Gastrocnemius medialis (tissue), 4 donors: ENCODE measurements around the gene KCNH3. TPM values are rescaled to one million over a fixed set of nuclear protein-coding genes. Genes with fewer than 3 reads are reported as not detected.

Experiments used
- ATAC-seq, 2 donors: fragments of 150-250 bp; one replicate each; pipeline ENCODE4 v1.9.1; 2016
- DNase-seq, 2 donors: peaks; one replicate each; pipeline ENCODE4 v3.0.0-alpha.2; 2019
- H3K27ac ChIP-seq, 4 donors: fragments of 200-600 bp; sonication (generic); 1 replicate in 1 of 4; 2 replicates in 3 of 4; pipeline ENCODE4 v1.5.1; 2016 to 2018; ENCODE audit warnings: mild to moderate bottlenecking in 2 of 4, moderate library complexity in 1 of 4
- H3K27me3 ChIP-seq, 3 donors: fragments of 200-600 bp; sonication (generic) in 2 of 3; 1 replicate in 1 of 3; 2 replicates in 2 of 3; pipeline versions ENCODE4 v1.5.1 to v1.6.0; 2016 to 2019; ENCODE audit warnings: mild to moderate bottlenecking in 1 of 3, moderate library complexity in 1 of 3
- H3K36me3 ChIP-seq, 2 donors: fragments of 200-600 bp; sonication (generic) in 1 of 2; one replicate each; pipeline ENCODE4 v1.5.1; 2017 to 2018
- H3K4me1 ChIP-seq, 2 donors: fragments of 200-600 bp; sonication (generic) in 1 of 2; one replicate each; pipeline ENCODE4 v1.5.1; 2016 to 2017; ENCODE audit warnings: mild to moderate bottlenecking in 2 of 2
- H3K4me3 ChIP-seq, 4 donors: fragments of 200-600 bp; sonication (generic) in 3 of 4; 1 replicate in 1 of 4; 2 replicates in 3 of 4; pipeline ENCODE4 v1.5.1; 2016 to 2019; ENCODE audit warnings: mild to moderate bottlenecking in 2 of 4
- H3K9me3 ChIP-seq, 3 donors: fragments of 200-600 bp; sonication (generic) in 2 of 3; 1 replicate in 1 of 3; 2 replicates in 2 of 3; pipeline ENCODE4 v1.5.1; 2016 to 2019
- CTCF ChIP-seq, 5 experiments: fragments of 450-650 bp in 3 of 5; fragments of 200-600 bp in 2 of 5; sonication (generic) in 2 of 5; IDR thresholded peaks in 4 of 5; conservative IDR thresholded peaks in 1 of 5; 1 replicate in 4 of 5; 2 replicates in 1 of 5; pipeline ENCODE4 v1.5.1; 2016 to 2019; ENCODE audit warnings: antibody characterized with exemption in 5 of 5, mild to moderate bottlenecking in 3 of 5, moderate library complexity in 3 of 5
- POLR2A ChIP-seq, 2 donors: fragments of 450-650 bp; IDR thresholded peaks; one replicate each; pipeline ENCODE4 v1.6.1; 2017; ENCODE audit warnings: antibody characterized with exemption in 2 of 2, mild to moderate bottlenecking in 2 of 2, moderate library complexity in 2 of 2
- in situ Hi-C, 4 donors: fragments of 200-750 bp; cut with MboI; loops; one replicate each; pipeline versions ENCODE4 v1.15.0 to v1.8.0; 2017; ENCODE audit warnings: low sequenced_read_pairs in 4 of 4
- intact Hi-C: fragments of 100-400 bp; cut with DNase I; formaldehyde crosslinking; loops from one replicate; pipeline ENCODE4 v1.15.1; 2023; ENCODE audit warnings: low total_unique reads
- total RNA-seq, 4 donors: library from RNA; depleted of rRNA; stranded (reverse); fragments of >200 nt; gene quantifications; one replicate each; pipeline versions ENCODE4 v1.1.0 to v1.2.3, GENCODE V29; 2016

Gene KCNH3
- total RNA-seq, 4 donors from 2014 or later, result not detected

DNA sequence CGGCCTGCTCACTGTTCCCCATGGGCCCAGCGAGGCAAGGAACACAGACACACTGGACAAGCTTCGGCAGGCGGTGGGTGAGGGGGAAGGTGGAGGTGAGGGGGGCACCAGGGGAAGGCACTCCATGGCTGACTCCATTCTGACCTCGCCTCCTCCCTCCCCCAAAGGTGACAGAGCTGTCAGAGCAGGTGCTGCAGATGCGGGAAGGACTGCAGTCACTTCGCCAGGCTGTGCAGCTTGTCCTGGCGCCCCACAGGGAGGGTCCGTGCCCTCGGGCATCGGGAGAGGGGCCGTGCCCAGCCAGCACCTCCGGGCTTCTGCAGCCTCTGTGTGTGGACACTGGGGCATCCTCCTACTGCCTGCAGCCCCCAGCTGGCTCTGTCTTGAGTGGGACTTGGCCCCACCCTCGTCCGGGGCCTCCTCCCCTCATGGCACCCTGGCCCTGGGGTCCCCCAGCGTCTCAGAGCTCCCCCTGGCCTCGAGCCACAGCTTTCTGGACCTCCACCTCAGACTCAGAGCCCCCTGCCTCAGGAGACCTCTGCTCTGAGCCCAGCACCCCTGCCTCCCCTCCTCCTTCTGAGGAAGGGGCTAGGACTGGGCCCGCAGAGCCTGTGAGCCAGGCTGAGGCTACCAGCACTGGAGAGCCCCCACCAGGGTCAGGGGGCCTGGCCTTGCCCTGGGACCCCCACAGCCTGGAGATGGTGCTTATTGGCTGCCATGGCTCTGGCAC lies 18.5 kb downstream of the KCNH3 start:
- peaks cover 0 to 63% of the 10 kb centered on the region in 2 donors for H3K36me3 ChIP-seq
- no peaks in the 10 kb centered on the region for H3K9me3 ChIP-seq
- intact Hi-C loops (no loop called here), in situ Hi-C loops (no loop called here)
- TF ChIP-seq CTCF (IDR thresholded peaks at IDR 0.05 in 4 of 5, conservative IDR thresholded peaks at IDR 0.05 in 1 of 5) (no peak), POLR2A (IDR thresholded peaks at IDR 0.05) (no peak)
- H3K27me3 ChIP-seq, result no peaks in the 10 kb centered on the region
- ATAC-seq, result no peak
- no peak for DNase-seq
- H3K4me3 ChIP-seq, result no peak overlapping the region
- no peak overlapping the region for H3K27ac ChIP-seq
- H3K4me1 ChIP-seq, result peaks cover 3 to 5% of the 10 kb centered on the region in 2 donors

GRCh38 chr12:49557917-49558215 lies 19.0 kb downstream of the KCNH3 start:
- intact Hi-C loops (no loop called here), in situ Hi-C loops (no loop called here)
- Histone ChIP-seq H3K9me3 (no peaks in the 10 kb centered on the region), H3K4me1 (no peaks in the 10 kb centered on the region), H3K36me3 (peaks cover 0 to 68% of the 10 kb centered on the region in 2 donors), H3K4me3 (no peak overlapping the region), H3K27me3 (no peaks in the 10 kb centered on the region), H3K27ac (no peak overlapping the region)
- no peak for TF ChIP-seq CTCF (IDR thresholded peaks at IDR 0.05 in 4 of 5, conservative IDR thresholded peaks at IDR 0.05 in 1 of 5)
- no peak for TF ChIP-seq POLR2A (IDR thresholded peaks at IDR 0.05)
- DNase-seq, result no peak
- ATAC-seq, result no peak

DNA sequence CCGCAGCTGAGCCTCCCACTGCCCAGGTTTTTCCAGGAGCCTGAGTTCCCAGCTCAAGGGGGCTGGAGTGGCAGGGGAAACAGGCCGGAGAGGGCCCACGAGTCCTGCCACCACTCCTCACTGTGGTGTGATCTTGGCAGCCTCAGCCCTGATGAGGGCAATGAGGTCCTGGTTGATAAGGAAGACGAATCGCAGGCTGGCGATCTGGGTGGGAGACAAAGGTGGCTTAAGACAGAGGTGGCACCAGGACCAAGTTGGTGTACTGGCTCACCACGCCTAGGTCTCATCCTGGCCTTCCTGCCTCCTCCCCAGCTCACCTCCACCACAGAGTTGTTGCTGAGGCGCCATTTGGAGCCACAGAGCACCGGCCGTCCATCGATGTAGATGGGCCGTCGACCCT lies 19.7 kb downstream of the KCNH3 start:
- Histone ChIP-seq H3K9me3 (no peaks in the 10 kb centered on the region), H3K36me3 (peaks cover 0 to 75% of the 10 kb centered on the region in 2 donors), H3K27me3 (no peaks in the 10 kb centered on the region), H3K4me3 (no peak overlapping the region), H3K4me1 (peaks cover 0 to 4% of the 10 kb centered on the region in 2 donors), H3K27ac (no peak overlapping the region)
- intact Hi-C loops (no loop called here), in situ Hi-C loops (no loop called here)
- ATAC-seq (no peak), DNase-seq (no peak)
- TF ChIP-seq CTCF (IDR thresholded peaks at IDR 0.05 in 4 of 5, conservative IDR thresholded peaks at IDR 0.05 in 1 of 5) (no peak), POLR2A (IDR thresholded peaks at IDR 0.05) (no peak)

- DNase-seq (no peak), ATAC-seq (no peak)
- Histone ChIP-seq H3K36me3 (peaks cover 0 to 81% of the 10 kb centered on the region in 2 donors), H3K4me1 (peaks cover 5 to 10% of the 10 kb centered on the region in 2 donors), H3K27ac (no peak overlapping the region), H3K9me3 (no peaks in the 10 kb centered on the region), H3K4me3 (no peak overlapping the region), H3K27me3 (no peaks in the 10 kb centered on the region)
- in situ Hi-C loops (no loop called here), intact Hi-C loops (no loop called here)
- no peak for TF ChIP-seq POLR2A (IDR thresholded peaks at IDR 0.05)
- no peak for TF ChIP-seq CTCF (IDR thresholded peaks at IDR 0.05 in 4 of 5, conservative IDR thresholded peaks at IDR 0.05 in 1 of 5)
Measured at GRCh38 chr12:49559011-49559675, 20.3 kb downstream of the KCNH3 start.
